GM12875 (cell line): ENCODE results near the gene KAT2B.

Source experiments
- H3K4me3 ChIP-seq: one replicate; pipeline ENCODE4 v1.5.1; 2011; ENCODE audit warnings: low read depth, low read length, control low read depth
- TF ChIP-seq, protein P1 (sequence below): IDR thresholded peaks from 2 replicates; pipeline ENCODE4 v1.5.1; 2011; ENCODE audit warnings: low read depth, mild to moderate bottlenecking, control low read depth, inconsistent platforms, low read length, moderate library complexity, borderline replicate concordance; ENCODE audit not compliant: insufficient read depth

The KAT2B gene

GRCh38 chr3:20035019-20035418, 5.2 kb upstream of the KAT2B start:
- TF ChIP-seq, protein P1, sequence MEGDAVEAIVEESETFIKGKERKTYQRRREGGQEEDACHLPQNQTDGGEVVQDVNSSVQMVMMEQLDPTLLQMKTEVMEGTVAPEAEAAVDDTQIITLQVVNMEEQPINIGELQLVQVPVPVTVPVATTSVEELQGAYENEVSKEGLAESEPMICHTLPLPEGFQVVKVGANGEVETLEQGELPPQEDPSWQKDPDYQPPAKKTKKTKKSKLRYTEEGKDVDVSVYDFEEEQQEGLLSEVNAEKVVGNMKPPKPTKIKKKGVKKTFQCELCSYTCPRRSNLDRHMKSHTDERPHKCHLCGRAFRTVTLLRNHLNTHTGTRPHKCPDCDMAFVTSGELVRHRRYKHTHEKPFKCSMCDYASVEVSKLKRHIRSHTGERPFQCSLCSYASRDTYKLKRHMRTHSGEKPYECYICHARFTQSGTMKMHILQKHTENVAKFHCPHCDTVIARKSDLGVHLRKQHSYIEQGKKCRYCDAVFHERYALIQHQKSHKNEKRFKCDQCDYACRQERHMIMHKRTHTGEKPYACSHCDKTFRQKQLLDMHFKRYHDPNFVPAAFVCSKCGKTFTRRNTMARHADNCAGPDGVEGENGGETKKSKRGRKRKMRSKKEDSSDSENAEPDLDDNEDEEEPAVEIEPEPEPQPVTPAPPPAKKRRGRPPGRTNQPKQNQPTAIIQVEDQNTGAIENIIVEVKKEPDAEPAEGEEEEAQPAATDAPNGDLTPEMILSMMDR: no peak

GRCh38 chr3:20037255-20037996, 2.8 kb upstream of the KAT2B start:
- H3K4me3 ChIP-seq: no peak overlapping the region
- TF ChIP-seq, protein P1: no peak

More at GRCh38 chr3:20035019-20035418, 5.2 kb upstream of the KAT2B start:
- no peak overlapping the region for H3K4me3 ChIP-seq

DNA sequence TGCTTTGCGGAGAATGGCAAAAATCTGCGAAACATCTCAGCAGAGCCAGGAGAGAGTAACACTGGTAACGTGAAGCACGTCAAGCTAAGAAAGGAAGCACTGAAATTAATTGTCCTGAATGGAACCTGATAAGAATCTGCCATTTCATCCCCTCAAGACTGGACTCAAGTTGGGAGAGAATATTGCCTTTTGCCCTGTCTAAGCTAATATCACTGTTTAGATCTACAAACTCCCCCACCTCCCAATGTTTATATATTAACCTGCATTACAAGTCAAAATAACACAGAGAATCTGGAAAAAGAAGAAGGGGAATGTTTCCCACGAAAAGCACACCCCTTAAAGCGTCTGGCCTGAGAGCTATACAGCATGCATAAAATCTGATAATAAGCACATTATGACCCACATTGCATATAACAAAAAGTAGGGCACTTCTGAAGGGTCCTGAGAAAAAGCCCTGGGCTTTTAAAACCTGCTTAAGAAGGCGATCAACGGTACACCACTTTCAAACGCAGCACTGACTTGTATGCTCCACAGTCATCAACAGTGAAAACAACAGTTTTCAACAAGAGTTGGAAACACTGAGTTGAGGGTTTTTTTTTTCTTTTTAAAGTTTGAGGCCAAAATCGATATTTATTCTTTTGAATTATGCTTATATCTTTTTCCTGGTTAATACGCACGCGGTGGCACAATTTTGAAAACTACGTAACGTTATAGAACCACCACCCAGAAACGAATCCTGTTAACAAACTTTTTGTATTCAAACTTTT, 1.4 kb upstream of the KAT2B start:
- TF ChIP-seq, protein P1: no peak
- H3K4me3 ChIP-seq: peak overlapping the region; percentile 40

DNA sequence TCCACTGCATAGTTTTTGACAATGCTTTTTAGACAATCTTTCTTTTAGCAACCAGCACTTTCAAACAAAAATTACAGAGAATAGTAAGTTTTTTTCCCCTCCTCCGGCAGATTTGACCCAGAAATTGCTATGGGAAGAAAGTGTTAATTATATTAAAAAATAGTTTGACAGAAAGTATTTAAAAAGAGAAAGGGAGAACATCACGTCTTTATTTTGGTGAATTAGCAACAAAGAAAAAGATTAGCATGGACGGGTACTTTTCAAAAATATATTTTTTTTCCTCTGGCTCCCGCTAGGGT, 831 bp upstream of the KAT2B start:
- TF ChIP-seq, protein P1: no peak
- peak overlapping the region; percentile 69 for H3K4me3 ChIP-seq

- TF ChIP-seq, protein P1: no peak; the same call in 1 of the 2 replicates
- peak overlapping the region; percentile 69 for H3K4me3 ChIP-seq
Measured at GRCh38 chr3:20040548-20041196, 426 bp downstream of the KAT2B start.

- TF ChIP-seq, protein P1: 0 out of 2 replicates have a peak, but pooled peaks have one; percentile 2
- H3K4me3 ChIP-seq: peak overlapping the region; percentile 69
Measured at GRCh38 chr3:20041197-20041780, 1.0 kb downstream of the KAT2B start.

GRCh38 chr3:20042331-20042730, 2.1 kb downstream of the KAT2B start:
- no peak overlapping the region for H3K4me3 ChIP-seq
- TF ChIP-seq, protein P1: no peak
